Measurements from ENCODE around the gene BLOC1S2. TPM values are rescaled to one million over a fixed set of nuclear protein-coding genes. Genes with fewer than 3 reads are reported as not detected.
A peak's percentile ranks its signal among the peaks of the same experiment; 100 is the strongest.

The BLOC1S2 gene
- total and polyA plus RNA-seq, 2 of the 8 experiments (the other 6 are each of a cell fraction or from before 2014, with no cell fraction given) = 25.1 to 50.6 TPM

DNA sequence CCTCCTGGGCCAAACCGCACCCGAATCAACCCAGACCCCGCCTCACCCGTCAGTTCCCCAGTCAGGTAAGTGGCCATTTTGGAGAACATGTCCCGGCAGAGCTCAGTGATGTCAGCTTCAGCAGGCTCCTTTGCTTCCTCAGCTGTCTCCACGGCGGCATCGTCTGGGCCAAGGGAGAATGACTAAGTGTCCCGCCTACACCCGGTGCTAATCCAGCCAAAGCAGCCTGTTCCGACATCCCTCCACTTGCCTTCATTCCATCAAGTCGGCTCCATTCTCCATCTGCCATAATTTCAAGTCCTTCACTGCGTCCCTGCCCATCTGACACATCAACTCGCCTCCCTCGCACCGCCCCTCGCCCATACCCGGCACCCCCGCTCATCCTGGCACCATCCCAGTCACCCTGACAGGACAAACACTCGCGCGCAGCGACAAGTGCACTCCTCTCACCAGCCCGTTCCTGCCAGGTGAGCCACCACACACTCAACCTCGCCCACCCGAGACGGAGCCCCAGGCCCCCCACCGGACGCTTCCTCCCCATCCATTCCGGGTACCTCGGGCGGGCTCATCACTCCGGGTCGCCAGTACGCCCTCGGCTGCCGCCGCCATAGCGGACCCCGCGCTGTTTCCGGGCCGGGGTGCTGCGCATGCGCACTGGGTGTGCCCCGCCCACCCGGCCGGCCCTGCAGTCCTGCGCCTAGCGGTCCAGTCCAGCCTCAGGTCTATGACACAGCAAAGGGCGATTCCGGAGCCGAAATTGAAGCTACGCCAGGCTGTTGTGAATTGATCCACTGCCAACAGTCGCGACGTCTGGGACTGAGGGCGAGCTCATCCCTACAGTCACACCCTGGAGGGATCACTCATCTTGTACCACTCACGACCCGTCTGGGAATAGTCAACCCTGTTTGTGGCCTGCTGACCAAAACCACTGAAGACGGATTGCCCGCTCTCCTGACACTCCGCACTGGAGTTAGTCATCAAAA is at the start of gene BLOC1S2 (continued):
- TF ChIP-seq MAFK (IDR thresholded peaks at IDR 0.05; ENCODE audit: low read depth, low read length) (no peak), GABPA (IDR thresholded peaks at IDR 0.05; ENCODE audit: borderline replicate concordance, insufficient read depth, low read length) (no peak), ATF3 (IDR thresholded peaks at IDR 0.05; ENCODE audit: insufficient read depth, low read depth, low read length) (no peak), TBP (IDR thresholded peaks at IDR 0.05; ENCODE audit: low read depth, low read length) (peak; percentile 67), CHD2 (IDR thresholded peaks at IDR 0.05; ENCODE audit: low read length) (no peak), BCL11A (IDR thresholded peaks at IDR 0.05; ENCODE audit: low read depth in 2 of 2, low read length in 2 of 2) (no peak), CEBPB (IDR thresholded peaks at IDR 0.05; ENCODE audit: low read depth, low read length) (no peak)
